ENCODE results near the gene OMP. TPM values are rescaled to one million over a fixed set of nuclear protein-coding genes. Genes with fewer than 3 reads are reported as not detected.
A peak's percentile ranks its signal among the peaks of the same experiment; 100 is the strongest.

Gene OMP
- polyA plus RNA-seq, 3 donors, result not detected

- 83 to 89% (median 86%) methylated on average over 8 of the region's 8 CpGs for WGBS, 3 donors
- no peak overlapping the region for H3K27ac ChIP-seq (ENCODE audit: low read depth, low read length)
Observed at GRCh38 chr11:77067861-77068443, 34.7 kb upstream of the OMP start.

- WGBS, 3 donors, result 75 to 86% (median 84%) methylated on average over 7 of the region's 7 CpGs
- H3K27ac ChIP-seq (ENCODE audit: low read depth, low read length), result no peak overlapping the region
Observed at GRCh38 chr11:77068457-77069335, 33.9 kb upstream of the OMP start.

GRCh38 chr11:77069336-77069968 lies 33.2 kb upstream of the OMP start:
- WGBS, 3 donors, result 77 to 84% (median 80%) methylated on average over 6 of the region's 6 CpGs
- H3K27ac ChIP-seq (ENCODE audit: low read depth, low read length), result peak overlapping the region; percentile 44

- WGBS, 3 donors, result 89 to 94% (median 93%) methylated on average over 8 of the region's 8 CpGs
- H3K27ac ChIP-seq (ENCODE audit: low read depth, low read length), result no peak overlapping the region
Observed at GRCh38 chr11:77069969-77070582, 32.6 kb upstream of the OMP start.

DNA sequence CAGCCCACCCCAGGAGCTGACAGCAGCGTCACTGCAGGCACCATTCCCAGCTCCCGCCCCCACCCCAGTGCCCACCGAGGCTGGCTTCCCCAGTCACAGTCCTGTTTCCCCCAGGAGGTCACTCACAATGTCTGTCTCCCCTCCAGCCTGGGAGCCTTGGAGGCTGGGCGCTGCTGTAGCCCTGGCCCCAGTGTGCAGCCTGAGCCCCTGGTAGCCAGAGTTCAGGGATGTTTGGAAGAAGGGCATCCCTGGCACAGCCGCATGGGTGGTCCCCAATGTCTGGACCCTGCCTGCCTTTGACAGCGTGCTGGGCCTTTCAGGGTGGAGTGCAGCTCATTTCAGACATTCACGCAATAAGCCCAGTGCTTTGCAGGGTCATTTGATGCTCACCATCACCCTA lies 31.6 kb upstream of the OMP start:
- no peak overlapping the region for H3K27ac ChIP-seq (ENCODE audit: low read depth, low read length)
- WGBS, 3 donors, result 77 to 86% (median 84%) methylated on average over 7 of the region's 7 CpGs

GRCh38 chr11:77071671-77072605 lies 30.7 kb upstream of the OMP start:
- WGBS, 3 donors, result 72 to 84% (median 74%) methylated on average over 15 of the region's 15 CpGs
- no peak overlapping the region for H3K27ac ChIP-seq (ENCODE audit: low read depth, low read length)

GRCh38 chr11:77072851-77073327 lies 29.8 kb upstream of the OMP start:
- no peak overlapping the region for H3K27ac ChIP-seq (ENCODE audit: low read depth, low read length)
- WGBS, 3 donors, result 47 to 80% (median 50%) methylated on average over 8 of the region's 8 CpGs

DNA sequence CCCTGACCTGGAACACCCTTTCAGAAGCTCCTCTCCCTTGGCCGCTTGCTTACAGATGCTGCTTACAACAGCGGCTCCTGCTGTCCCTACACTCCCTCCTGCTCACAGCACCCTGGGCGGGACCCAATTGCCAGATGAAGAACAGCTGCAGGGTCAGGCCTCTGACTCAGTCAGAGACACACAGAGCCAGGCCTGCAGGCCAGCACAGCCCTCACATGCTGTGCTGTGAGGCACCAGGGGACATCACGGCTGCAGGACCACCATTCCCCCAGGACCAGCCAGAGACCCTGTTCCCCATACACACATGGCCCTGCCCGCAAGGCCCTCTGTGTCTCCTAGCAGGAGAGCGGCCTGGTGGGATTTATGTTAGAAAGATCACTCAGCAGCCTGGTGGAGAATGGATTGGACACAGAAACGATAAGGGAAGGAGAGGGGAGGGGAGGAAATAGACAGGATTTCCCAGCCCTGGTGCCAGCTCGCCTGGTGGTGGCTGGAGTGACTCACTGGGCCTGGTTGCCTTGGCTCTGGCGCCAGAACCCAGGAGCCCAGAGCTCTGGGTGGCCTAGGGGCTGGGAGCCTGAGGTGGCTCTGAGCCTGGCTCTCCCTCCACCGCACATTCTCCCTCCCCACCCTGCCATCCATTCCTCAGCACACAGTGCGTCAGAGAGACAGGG lies 29.2 kb upstream of the OMP start:
- WGBS, 3 donors, result 39 to 71% (median 47%) methylated on average over 10 to 11 of the region's 11 CpGs
- H3K27ac ChIP-seq (ENCODE audit: low read depth, low read length), result no peak overlapping the region

DNA sequence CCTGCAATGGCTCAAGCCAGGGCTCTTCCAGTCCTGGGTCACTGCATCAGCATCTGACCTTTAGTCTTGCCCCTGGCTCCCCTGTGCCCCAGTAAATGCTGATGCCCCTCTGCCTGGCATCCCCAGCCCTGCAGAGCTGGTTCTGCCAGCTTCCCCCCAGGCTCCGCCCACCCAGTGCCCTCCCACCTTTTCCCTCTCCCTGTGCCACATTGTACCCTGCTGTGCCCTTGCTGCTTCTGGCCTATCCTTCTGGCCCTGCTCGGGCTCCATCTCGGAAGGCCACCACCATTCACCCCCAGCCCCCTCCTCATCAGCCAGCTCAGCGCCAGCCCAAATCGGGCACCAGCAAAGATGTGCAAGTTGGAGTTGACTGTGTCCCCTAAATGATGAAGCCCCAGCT lies 28.4 kb upstream of the OMP start:
- peak overlapping the region; percentile 29 for H3K27ac ChIP-seq (ENCODE audit: low read depth, low read length)
- 72 to 91% (median 82%) methylated on average over 5 of the region's 5 CpGs for WGBS, 3 donors

DNA sequence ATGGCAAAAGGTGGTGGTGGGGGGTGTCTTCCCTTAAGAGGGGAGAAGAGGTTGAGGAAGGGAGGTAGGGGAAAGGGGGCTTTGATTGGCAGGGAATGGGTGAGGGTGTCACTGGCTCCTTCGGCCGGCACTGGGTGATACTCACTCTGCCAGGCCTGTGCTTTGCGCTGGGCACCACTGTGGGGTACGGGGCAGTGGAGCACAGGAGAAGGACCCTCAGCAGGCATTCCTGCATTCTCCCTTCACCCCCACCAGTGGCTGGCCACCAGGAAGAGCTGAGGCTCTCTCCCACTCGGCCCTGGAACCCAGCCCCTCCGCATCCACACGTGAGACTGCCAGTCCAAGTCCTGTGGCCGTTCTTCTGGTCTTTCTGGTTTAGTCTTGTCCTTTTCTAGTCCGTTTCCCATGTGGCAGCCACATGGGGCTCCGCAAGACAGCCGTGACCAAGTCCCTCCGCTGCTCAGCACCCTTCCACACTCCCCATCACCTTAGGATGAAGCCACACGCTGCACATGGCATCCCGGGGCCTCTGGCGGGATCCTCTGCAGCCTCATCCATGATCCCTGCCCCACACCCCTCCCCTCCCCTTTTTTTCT lies 27.9 kb upstream of the OMP start:
- WGBS, 3 donors, result 81 to 90% (median 82%) methylated on average over 13 to 15 of the region's 15 CpGs
- H3K27ac ChIP-seq (ENCODE audit: low read depth, low read length), result peak overlapping the region; percentile 29

GRCh38 chr11:77075425-77075905 lies 27.2 kb upstream of the OMP start:
- H3K27ac ChIP-seq (ENCODE audit: low read depth, low read length), result no peak overlapping the region
- 81 to 96% (median 88%) methylated on average over 5 of the region's 5 CpGs for WGBS, 3 donors

GRCh38 chr11:77079666-77080065 lies 23.0 kb upstream of the OMP start:
- no peak overlapping the region for H3K27ac ChIP-seq (ENCODE audit: low read depth, low read length)
- WGBS, 3 donors, result 96 to 100% (median 96%) methylated on average over 2 of the region's 2 CpGs

GRCh38 chr11:77080643-77081210 lies 21.9 kb upstream of the OMP start:
- 84 to 94% (median 89%) methylated on average over 2 of the region's 2 CpGs for WGBS, 3 donors
- no peak overlapping the region for H3K27ac ChIP-seq (ENCODE audit: low read depth, low read length)

DNA sequence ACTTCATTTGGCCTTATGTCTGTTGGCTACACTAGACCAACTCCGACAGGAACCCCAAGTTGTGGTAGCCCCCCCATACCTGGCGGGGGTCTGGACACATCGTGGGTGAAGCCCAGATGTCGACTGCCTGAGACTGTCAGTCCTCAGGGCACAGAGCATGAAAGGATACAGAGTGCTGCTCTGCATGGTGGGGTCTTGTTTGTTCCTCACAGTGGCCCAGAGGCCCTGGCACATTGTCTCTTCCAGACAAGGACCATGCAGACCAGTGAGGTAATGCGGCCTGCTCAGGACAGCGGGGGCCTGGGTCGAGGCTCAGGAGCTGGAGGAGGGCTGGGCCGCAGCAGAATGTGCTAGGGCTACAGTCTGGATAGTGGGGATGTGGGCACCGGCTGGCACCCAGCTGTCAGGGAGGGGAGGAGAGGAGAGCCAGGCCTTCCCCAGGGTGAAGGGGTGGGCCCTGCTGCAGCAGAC lies 21.2 kb upstream of the OMP start:
- 91 to 97% (median 94%) methylated on average over 9 of the region's 9 CpGs for WGBS, 3 donors
- H3K27ac ChIP-seq (ENCODE audit: low read depth, low read length), result no peak overlapping the region

GRCh38 chr11:77081976-77082836 lies 20.4 kb upstream of the OMP start:
- WGBS, 3 donors, result 56 to 64% (median 61%) methylated on average over 11 of the region's 11 CpGs
- no peak overlapping the region for H3K27ac ChIP-seq (ENCODE audit: low read depth, low read length)
